BLaER1 treated with 17β-estradiol and CSF1 and Interleukin-3, amounts not matched to agents 10 nM and 100 nM (cell line): Measurements from ENCODE around the gene TENM4.

Experiments
- H3K27ac ChIP-seq, 11 experiments: shearing (Covaris generic); formaldehyde crosslinking; 2 replicates each; pipeline ENCODE4 v1.8.1; 2022
- H3K27me3 ChIP-seq, 11 experiments: shearing (Covaris generic); formaldehyde crosslinking; 2 replicates each; pipeline ENCODE4 v1.8.1; 2022
- H3K36me3 ChIP-seq, 11 experiments: shearing (Covaris generic); formaldehyde crosslinking; 2 replicates each; pipeline ENCODE4 v1.8.1; 2022
- H3K4me1 ChIP-seq, 10 experiments: shearing (Covaris generic); formaldehyde crosslinking; 2 replicates each; pipeline ENCODE4 v1.8.1; 2022
- H3K4me2 ChIP-seq, 11 experiments: shearing (Covaris generic); formaldehyde crosslinking; 2 replicates each; pipeline ENCODE4 v1.8.1; 2022
- H3K4me3 ChIP-seq, 10 experiments: shearing (Covaris generic); formaldehyde crosslinking; 2 replicates each; pipeline ENCODE4 v1.8.1; 2022
- H3K9ac ChIP-seq, 11 experiments: shearing (Covaris generic); formaldehyde crosslinking; 2 replicates each; pipeline ENCODE4 v1.8.1; 2022
- H3K9me3 ChIP-seq, 11 experiments: shearing (Covaris generic); formaldehyde crosslinking; replicated peaks in 1 of 11; 2 replicates each; pipeline ENCODE4 v1.8.1; 2022
- H4K20me1 ChIP-seq, 11 experiments: shearing (Covaris generic); formaldehyde crosslinking; 2 replicates each; pipeline ENCODE4 v1.8.1; 2022
- Cebpa-rat ChIP-seq, 11 experiments: shearing (Covaris generic); IDR thresholded peaks; 2 replicates each; pipeline ENCODE4 v1.8.1; 2022

TENM4 gene

DNA sequence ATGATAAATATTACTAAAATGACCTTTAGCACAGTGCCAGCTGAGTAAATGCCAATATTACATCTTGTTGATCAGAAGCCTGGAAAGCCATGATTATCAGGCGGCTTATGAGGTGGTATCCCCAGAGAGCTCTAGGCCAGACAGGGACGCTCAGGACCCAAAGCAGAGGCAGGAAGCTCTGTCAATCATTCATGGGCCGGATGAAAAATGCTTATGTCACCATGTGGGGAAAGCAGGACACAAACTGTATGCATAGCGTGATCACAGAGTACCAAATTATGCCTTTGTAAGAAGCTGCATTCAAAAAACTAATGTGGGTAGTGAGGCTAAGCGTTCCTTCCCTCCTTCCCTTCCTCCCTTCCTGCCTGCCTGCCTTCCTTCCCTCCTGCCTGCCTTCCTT is 82.6 kb downstream of the TENM4 start:
- TF ChIP-seq Cebpa-rat (IDR thresholded peaks at IDR 0.05) = no peak
- no peak overlapping the region for H3K27ac ChIP-seq
- peaks cover 0 to 12% (median 0%) of the 10 kb centered on the region in 11 experiments; a peak in 1 of 22 replicates for H3K9me3 ChIP-seq
- H3K36me3 ChIP-seq = no peaks in the 10 kb centered on the region
- no peaks in the 10 kb centered on the region for H4K20me1 ChIP-seq
- H3K4me1 ChIP-seq = peaks cover 0 to 61% (median 19%) of the 10 kb centered on the region in 10 experiments; a peak in 15 of 20 replicates
- H3K27me3 ChIP-seq = peaks cover 0 to 8% (median 0%) of the 10 kb centered on the region in 11 experiments; a peak in 3 of 22 replicates
- no peak overlapping the region for H3K4me3 ChIP-seq
- no peak overlapping the region for H3K9ac ChIP-seq
- H3K4me2 ChIP-seq = peak overlapping the region in 2 of 11 experiments; percentile 17 to 30; a peak in 1 of 22 replicates

DNA sequence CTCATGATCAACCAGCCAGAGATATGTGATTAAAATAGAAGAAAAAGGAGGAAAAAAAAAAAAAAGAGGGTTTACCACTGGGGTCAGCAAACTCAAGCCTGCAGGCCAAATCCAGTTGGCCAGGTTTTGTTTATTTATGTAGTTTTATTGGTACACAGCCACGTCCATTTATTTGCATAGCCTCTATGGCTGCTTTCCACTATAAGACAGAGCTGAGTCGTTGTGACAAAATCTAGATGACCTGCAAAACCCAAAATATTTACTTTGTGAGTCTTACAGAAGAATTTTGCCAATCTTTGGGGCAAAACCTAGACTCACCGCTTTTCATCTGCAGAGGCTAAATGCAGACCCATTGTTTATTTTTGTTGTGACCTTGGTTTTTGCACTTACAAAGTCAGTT is 87.1 kb downstream of the TENM4 start:
- Histone ChIP-seq H3K9ac (no peak overlapping the region; a peak in 1 of 22 replicates), H4K20me1 (no peaks in the 10 kb centered on the region)
- TF ChIP-seq Cebpa-rat (IDR thresholded peaks at IDR 0.05) = no peak

DNA sequence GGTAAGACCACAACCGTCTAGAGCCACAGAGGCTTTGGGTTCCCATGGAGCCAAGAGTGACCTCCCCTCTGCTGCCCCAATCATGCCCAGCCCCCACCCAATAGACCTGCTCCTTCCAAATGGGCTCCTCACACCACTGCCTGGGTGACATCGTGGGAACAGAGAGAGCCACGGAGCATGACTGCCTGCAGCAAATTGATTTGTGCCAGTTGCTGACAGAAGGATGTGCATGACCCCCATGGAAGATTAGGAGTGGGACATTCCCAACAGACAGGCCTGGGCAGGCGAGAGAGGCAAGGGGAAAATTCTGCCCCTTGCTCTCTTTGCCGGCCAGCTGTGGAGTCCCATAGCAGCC is 88.5 kb downstream of the TENM4 start:
- Histone ChIP-seq H3K36me3 (no peaks in the 10 kb centered on the region), H3K27me3 (peaks cover 0 to 19% (median 0%) of the 10 kb centered on the region in 11 experiments; a peak in 3 of 22 replicates), H3K9ac (peak overlapping the region in 1 of 11 experiments; percentile 8; a peak in 1 of 22 replicates), H3K9me3 (peaks cover 0 to 12% (median 0%) of the 10 kb centered on the region in 11 experiments; a peak in 1 of 22 replicates), H4K20me1 (no peaks in the 10 kb centered on the region), H3K4me2 (peak overlapping the region in 9 of 11 experiments; percentile 13 to 75 (median 59); a peak in 17 of 22 replicates), H3K4me1 (peaks cover 0 to 48% (median 37%) of the 10 kb centered on the region in 10 experiments; a peak in 15 of 20 replicates), H3K4me3 (no peak overlapping the region), H3K27ac (no peak overlapping the region)
- TF ChIP-seq Cebpa-rat (IDR thresholded peaks at IDR 0.05) = no peak

More for the DNA sequence above, 87.1 kb downstream of the TENM4 start:
- H3K4me3 ChIP-seq = no peak overlapping the region
- H3K27me3 ChIP-seq = peaks cover 0 to 19% (median 0%) of the 10 kb centered on the region in 11 experiments; a peak in 3 of 22 replicates
- H3K4me1 ChIP-seq = peaks cover 0 to 57% (median 37%) of the 10 kb centered on the region in 10 experiments; a peak in 15 of 20 replicates
- peaks cover 0 to 12% (median 0%) of the 10 kb centered on the region in 11 experiments; a peak in 1 of 22 replicates for H3K9me3 ChIP-seq
- peak overlapping the region in 8 of 11 experiments; percentile 50 to 75 (median 62); a peak in 17 of 22 replicates for H3K4me2 ChIP-seq
- no peak overlapping the region for H3K27ac ChIP-seq
- H3K36me3 ChIP-seq = no peaks in the 10 kb centered on the region

DNA sequence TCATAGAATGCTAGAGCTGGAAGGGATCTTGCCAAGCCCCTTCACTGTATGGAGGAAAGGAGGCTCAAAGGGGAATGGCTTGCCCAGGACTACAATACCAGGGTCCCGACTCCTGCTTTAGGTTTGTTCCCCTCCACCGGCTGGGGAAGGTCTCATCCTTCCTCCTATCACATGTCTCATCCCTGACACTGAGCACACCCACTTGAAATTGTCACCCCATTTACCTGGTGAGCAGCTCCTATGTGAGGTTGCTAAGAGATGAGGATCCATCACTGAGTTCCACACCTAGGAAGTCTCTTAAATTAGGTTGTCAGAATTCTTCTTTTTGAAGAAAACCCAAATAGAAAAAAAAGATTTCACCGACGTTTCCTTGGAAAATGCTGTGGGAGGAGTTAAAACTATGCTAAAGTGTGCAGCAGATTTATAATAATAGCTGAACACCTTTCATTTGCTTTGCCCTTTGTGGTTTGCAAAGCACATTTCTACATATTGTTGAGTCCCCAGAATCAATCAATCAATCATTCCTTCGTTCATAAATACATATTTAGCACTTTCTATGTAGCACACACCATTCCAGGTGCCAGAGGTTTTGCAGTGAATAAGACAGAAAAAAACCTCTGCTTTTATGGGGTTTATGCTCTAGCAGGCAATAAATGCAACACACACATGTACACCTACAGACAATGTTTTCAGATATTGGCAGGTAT is 91.7 kb downstream of the TENM4 start:
- H3K36me3 ChIP-seq = no peaks in the 10 kb centered on the region

DNA sequence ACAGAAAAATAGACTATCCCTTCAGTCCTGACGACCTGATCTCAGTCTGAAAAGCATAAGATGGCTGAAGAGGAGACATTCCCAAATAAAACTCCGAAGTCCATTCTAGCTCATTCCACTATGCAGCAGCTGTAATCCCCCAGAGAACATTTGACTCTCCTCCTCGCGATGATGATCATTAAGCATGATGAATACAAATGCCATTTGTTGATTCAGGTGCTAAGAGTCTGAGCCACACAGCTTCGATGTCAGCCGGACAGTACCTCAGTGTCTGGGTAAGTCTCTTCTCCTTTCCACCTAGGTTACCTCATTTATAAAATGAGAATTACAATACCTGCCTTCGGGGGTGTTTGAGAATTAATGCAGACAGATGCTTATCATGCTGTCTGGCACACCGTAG is 94.8 kb downstream of the TENM4 start:
- no peak overlapping the region for H3K4me2 ChIP-seq
- H3K4me3 ChIP-seq = no peak overlapping the region
- H4K20me1 ChIP-seq = no peaks in the 10 kb centered on the region; a peak in 1 of 22 replicates
- TF ChIP-seq Cebpa-rat (IDR thresholded peaks at IDR 0.05) = no peak
- peaks cover 13 to 29% (median 17%) of the 10 kb centered on the region in 10 experiments for H3K4me1 ChIP-seq
- H3K27ac ChIP-seq = no peak overlapping the region
- no peaks in the 10 kb centered on the region for H3K9me3 ChIP-seq
- H3K27me3 ChIP-seq = peaks cover 0 to 14% (median 0%) of the 10 kb centered on the region in 11 experiments; a peak in 3 of 22 replicates
- no peak overlapping the region for H3K9ac ChIP-seq
- H3K36me3 ChIP-seq = no peaks in the 10 kb centered on the region

More for the DNA sequence above, 91.7 kb downstream of the TENM4 start:
- no peaks in the 10 kb centered on the region for H3K9me3 ChIP-seq
- H3K9ac ChIP-seq = no peak overlapping the region
- H3K4me3 ChIP-seq = no peak overlapping the region
- H3K27ac ChIP-seq = no peak overlapping the region
- H4K20me1 ChIP-seq = no peaks in the 10 kb centered on the region; a peak in 1 of 22 replicates
- no peak for TF ChIP-seq Cebpa-rat (IDR thresholded peaks at IDR 0.05)
- H3K4me2 ChIP-seq = no peak overlapping the region
- peaks cover 0 to 37% (median 30%) of the 10 kb centered on the region in 10 experiments; a peak in 15 of 20 replicates for H3K4me1 ChIP-seq
- H3K27me3 ChIP-seq = peaks cover 0 to 21% (median 0%) of the 10 kb centered on the region in 11 experiments; a peak in 3 of 22 replicates

DNA sequence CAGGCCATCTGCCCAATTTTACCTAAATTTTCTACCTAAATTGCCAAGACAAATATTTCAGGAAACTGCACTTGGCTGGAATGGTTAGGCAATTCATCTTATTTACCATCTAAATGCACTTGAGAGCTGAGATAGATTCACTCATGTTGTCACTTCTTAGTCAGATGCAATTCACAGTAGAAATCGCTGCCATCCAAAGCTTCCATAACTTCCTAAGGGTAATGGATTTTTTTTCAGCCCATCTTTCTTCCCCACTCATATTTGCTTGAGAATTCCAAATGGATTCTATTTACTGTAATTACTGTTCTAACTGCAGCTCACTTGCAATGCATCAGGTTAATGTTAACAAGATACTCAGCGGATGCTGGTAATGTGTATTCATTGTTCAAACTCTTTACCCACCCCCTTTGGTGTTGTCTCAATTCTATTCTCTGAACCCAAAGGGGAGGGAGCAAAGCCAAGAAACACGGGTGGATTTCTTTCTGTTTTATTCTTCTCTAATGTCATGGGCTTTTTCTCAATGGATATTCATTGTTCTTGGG is 96.0 kb downstream of the TENM4 start:
- Histone ChIP-seq H3K9ac (no peak overlapping the region), H4K20me1 (no peaks in the 10 kb centered on the region; a peak in 1 of 22 replicates), H3K9me3 (no peaks in the 10 kb centered on the region), H3K27me3 (peaks cover 0 to 14% (median 0%) of the 10 kb centered on the region in 11 experiments; a peak in 4 of 22 replicates), H3K4me1 (peaks cover 13 to 24% (median 17%) of the 10 kb centered on the region in 10 experiments), H3K27ac (no peak overlapping the region), H3K36me3 (no peaks in the 10 kb centered on the region), H3K4me2 (no peak overlapping the region), H3K4me3 (no peak overlapping the region)
- no peak for TF ChIP-seq Cebpa-rat (IDR thresholded peaks at IDR 0.05)

DNA sequence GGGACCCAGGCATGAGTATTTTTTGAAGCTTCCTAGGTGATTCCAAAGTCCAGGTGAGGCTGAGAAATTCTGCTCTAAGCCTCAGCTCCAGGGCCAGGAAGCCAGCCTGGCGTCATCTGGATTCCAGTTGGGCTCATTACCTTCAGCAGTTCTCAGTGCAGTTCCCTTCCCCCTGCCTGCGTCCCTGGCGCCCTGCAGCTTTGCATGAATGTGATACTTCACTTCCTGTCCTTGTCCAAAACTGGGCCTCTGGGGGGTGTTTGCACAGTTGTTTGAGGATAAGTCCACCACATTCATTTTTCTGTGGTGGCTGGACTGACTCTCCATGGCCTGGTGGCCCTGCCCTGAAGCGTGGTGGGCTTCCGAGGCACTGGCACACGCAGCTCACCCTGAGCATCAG is 98.1 kb downstream of the TENM4 start:
- no peak for TF ChIP-seq Cebpa-rat (IDR thresholded peaks at IDR 0.05)
- Histone ChIP-seq H3K27ac (no peak overlapping the region), H4K20me1 (no peaks in the 10 kb centered on the region; a peak in 1 of 22 replicates), H3K27me3 (peaks cover 0 to 14% (median 0%) of the 10 kb centered on the region in 11 experiments; a peak in 4 of 22 replicates), H3K9me3 (no peaks in the 10 kb centered on the region), H3K4me2 (peak overlapping the region; percentile 37 to 84 (median 71)), H3K4me1 (peaks cover 13 to 24% (median 17%) of the 10 kb centered on the region in 10 experiments), H3K36me3 (no peaks in the 10 kb centered on the region), H3K9ac (no peak overlapping the region), H3K4me3 (no peak overlapping the region)

DNA sequence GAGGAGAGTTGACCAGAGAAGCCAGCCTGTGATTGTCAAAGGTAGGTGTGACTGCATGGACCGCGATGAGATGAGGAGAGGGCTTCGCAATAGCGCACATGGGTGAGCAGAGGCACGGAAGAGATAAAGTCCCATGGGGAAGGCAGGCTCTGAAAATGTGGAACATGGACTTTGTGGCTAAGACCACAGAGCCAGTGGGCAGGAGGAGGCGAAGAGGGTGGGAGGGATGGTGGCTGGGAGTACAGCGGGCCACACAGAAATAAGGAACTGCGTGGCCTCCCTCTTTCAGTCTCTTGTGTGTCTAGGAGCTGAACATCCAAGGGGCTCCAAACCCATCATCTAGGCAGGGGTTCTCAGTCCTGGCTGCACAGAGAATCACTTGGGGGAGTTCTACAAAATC is 98.6 kb downstream of the TENM4 start:
- Histone ChIP-seq H3K9me3 (no peaks in the 10 kb centered on the region), H3K36me3 (no peaks in the 10 kb centered on the region), H3K4me3 (no peak overlapping the region), H3K27ac (no peak overlapping the region), H3K27me3 (peaks cover 0 to 14% (median 0%) of the 10 kb centered on the region in 11 experiments; a peak in 4 of 22 replicates), H3K4me1 (peaks cover 13 to 24% (median 17%) of the 10 kb centered on the region in 10 experiments), H3K4me2 (peak overlapping the region; percentile 37 to 84 (median 71)), H3K9ac (no peak overlapping the region), H4K20me1 (no peaks in the 10 kb centered on the region; a peak in 1 of 22 replicates)
- no peak for TF ChIP-seq Cebpa-rat (IDR thresholded peaks at IDR 0.05)

DNA sequence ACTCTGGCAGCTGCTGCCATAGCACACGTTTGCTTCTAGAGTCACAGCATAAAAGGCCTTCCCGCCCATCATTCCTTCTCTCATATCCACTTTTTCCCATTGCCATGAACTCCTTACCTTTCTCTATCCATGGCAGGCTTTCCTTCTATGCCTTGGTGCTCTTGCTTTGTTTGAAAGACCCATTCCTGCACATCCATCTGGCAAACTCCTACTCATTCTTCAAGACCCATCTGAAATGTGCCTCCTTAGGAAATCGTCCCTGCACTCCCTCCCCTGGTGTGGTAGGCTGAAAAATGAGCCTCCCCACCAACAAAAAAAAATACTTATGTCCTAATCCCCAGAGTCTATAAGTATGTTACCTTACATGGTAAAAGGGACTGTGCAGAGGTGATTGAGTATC is 100.3 kb downstream of the TENM4 start:
- no peaks in the 10 kb centered on the region for H3K36me3 ChIP-seq
- H3K4me3 ChIP-seq = no peak overlapping the region
- H3K9ac ChIP-seq = no peak overlapping the region
- TF ChIP-seq Cebpa-rat (IDR thresholded peaks at IDR 0.05) = no peak
- no peak overlapping the region for H3K4me2 ChIP-seq
- H3K9me3 ChIP-seq = no peaks in the 10 kb centered on the region
- peaks cover 0 to 14% (median 0%) of the 10 kb centered on the region in 11 experiments; a peak in 4 of 22 replicates for H3K27me3 ChIP-seq
- no peaks in the 10 kb centered on the region; a peak in 1 of 22 replicates for H4K20me1 ChIP-seq
- peaks cover 13 to 31% (median 18%) of the 10 kb centered on the region in 10 experiments for H3K4me1 ChIP-seq
- H3K27ac ChIP-seq = no peak overlapping the region
